Loucy (cell line): ENCODE data around the gene SND1.
A peak's percentile ranks its signal among the peaks of the same experiment; 100 is the strongest.

Experiments
- H2AFZ ChIP-seq: fragments of 200-600 bp; sonication (generic); 2 replicates; pipeline ENCODE4 v1.6.0; 2016; ENCODE audit warnings: antibody characterized with exemption, mild to moderate bottlenecking, low read length, moderate library complexity
- H3F3A ChIP-seq: fragments of 200-600 bp; 2 replicates; pipeline ENCODE4 v1.6.0; 2016; ENCODE audit warnings: antibody characterized with exemption, low read depth, mild to moderate bottlenecking
- H3K27me3 ChIP-seq: fragments of 200-600 bp; sonication (generic); 2 replicates; pipeline ENCODE4 v1.6.1; 2014; ENCODE audit warnings: low read length, mild to moderate bottlenecking; ENCODE audit not compliant: insufficient read depth, poor library complexity, severe bottlenecking
- H3K36me3 ChIP-seq: fragments of 200-600 bp; sonication (generic); 2 replicates; pipeline ENCODE4 v1.6.1; 2016; ENCODE audit warnings: low read length; ENCODE audit not compliant: insufficient read depth
- H3K4me1 ChIP-seq: fragments of 200-600 bp; sonication (generic); 2 replicates; pipeline ENCODE4 v1.5.1; 2014; ENCODE audit warnings: low read length, mild to moderate bottlenecking; ENCODE audit not compliant: insufficient read depth, poor library complexity, severe bottlenecking
- H3K4me2 ChIP-seq: fragments of 200-600 bp; sonication (generic); 2 replicates; pipeline ENCODE4 v1.6.0; 2014; ENCODE audit warnings: antibody characterized with exemption, low read length, low read depth, mild to moderate bottlenecking; ENCODE audit not compliant: poor library complexity, severe bottlenecking
- H3K4me3 ChIP-seq: fragments of 200-600 bp; sonication (generic); 2 replicates; pipeline ENCODE4 v1.5.1; 2014; ENCODE audit warnings: low read length, mild to moderate bottlenecking, mixed read lengths; ENCODE audit not compliant: poor library complexity, severe bottlenecking
- H3K79me2 ChIP-seq: fragments of 200-600 bp; sonication (generic); 2 replicates; pipeline ENCODE4 v1.6.1; 2014; ENCODE audit warnings: low read length; ENCODE audit not compliant: insufficient read depth
- H3K9ac ChIP-seq: fragments of 200-600 bp; sonication (generic); 2 replicates; pipeline ENCODE4 v1.6.0; 2014; ENCODE audit warnings: mild to moderate bottlenecking, low read depth, low read length, moderate library complexity; ENCODE audit not compliant: poor library complexity, severe bottlenecking
- H3K9me2 ChIP-seq: fragments of 200-600 bp; sonication (generic); replicated peaks from 2 replicates; pipeline ENCODE4 v1.6.1; 2016; ENCODE audit warnings: low read depth, low read length, mixed read lengths
- H3K9me3 ChIP-seq: fragments of 200-600 bp; sonication (generic); 2 replicates; pipeline ENCODE4 v1.6.1; 2014; ENCODE audit warnings: mild to moderate bottlenecking, antibody characterized with exemption, low read length, low read depth; ENCODE audit not compliant: insufficient read depth
- H4K20me1 ChIP-seq: fragments of 200-600 bp; sonication (generic); 2 replicates; pipeline ENCODE4 v1.6.0; 2014; ENCODE audit warnings: antibody characterized with exemption, low read length, mild to moderate bottlenecking; ENCODE audit not compliant: insufficient read depth, poor library complexity, severe bottlenecking
- EZH2phosphoT487 ChIP-seq: fragments of 200-600 bp; IDR thresholded peaks from 2 replicates; pipeline ENCODE4 v1.6.1; 2018; ENCODE audit warnings: antibody characterized with exemption, mild to moderate bottlenecking, moderate library complexity, borderline replicate concordance
- TF ChIP-seq, protein P1 (sequence below): fragments of 200-600 bp; sonication (generic); conservative IDR thresholded peaks from 2 replicates; pipeline ENCODE4 v1.5.1; 2014; ENCODE audit warnings: mild to moderate bottlenecking, antibody characterized with exemption, low read length

SND1 gene

GRCh38 chr7:127644484-127644883 is 7.5 kb upstream of the SND1 start:
- no peak for TF ChIP-seq EZH2phosphoT487
- TF ChIP-seq, protein P1, sequence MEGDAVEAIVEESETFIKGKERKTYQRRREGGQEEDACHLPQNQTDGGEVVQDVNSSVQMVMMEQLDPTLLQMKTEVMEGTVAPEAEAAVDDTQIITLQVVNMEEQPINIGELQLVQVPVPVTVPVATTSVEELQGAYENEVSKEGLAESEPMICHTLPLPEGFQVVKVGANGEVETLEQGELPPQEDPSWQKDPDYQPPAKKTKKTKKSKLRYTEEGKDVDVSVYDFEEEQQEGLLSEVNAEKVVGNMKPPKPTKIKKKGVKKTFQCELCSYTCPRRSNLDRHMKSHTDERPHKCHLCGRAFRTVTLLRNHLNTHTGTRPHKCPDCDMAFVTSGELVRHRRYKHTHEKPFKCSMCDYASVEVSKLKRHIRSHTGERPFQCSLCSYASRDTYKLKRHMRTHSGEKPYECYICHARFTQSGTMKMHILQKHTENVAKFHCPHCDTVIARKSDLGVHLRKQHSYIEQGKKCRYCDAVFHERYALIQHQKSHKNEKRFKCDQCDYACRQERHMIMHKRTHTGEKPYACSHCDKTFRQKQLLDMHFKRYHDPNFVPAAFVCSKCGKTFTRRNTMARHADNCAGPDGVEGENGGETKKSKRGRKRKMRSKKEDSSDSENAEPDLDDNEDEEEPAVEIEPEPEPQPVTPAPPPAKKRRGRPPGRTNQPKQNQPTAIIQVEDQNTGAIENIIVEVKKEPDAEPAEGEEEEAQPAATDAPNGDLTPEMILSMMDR, result no peak
- Histone ChIP-seq H3K9me3 (no peaks in the 10 kb centered on the region), H3K4me1 (no peaks in the 10 kb centered on the region), H2AFZ (no peak overlapping the region), H4K20me1 (no peaks in the 10 kb centered on the region), H3F3A (no peaks in the 10 kb centered on the region), H3K4me2 (no peak overlapping the region), H3K9me2 (no peaks in the 10 kb centered on the region), H3K9ac (no peak overlapping the region), H3K36me3 (no peaks in the 10 kb centered on the region), H3K79me2 (no peaks in the 10 kb centered on the region), H3K4me3 (no peak overlapping the region), H3K27me3 (no peaks in the 10 kb centered on the region)

- H3K4me2 ChIP-seq, result no peak overlapping the region
- no peak overlapping the region for H2AFZ ChIP-seq
- no peaks in the 10 kb centered on the region for H3F3A ChIP-seq
- peaks cover 8% of the 10 kb centered on the region for H3K4me1 ChIP-seq
- no peaks in the 10 kb centered on the region for H3K9me3 ChIP-seq
- H4K20me1 ChIP-seq, result peaks cover 4% of the 10 kb centered on the region
- no peak overlapping the region for H3K4me3 ChIP-seq
- H3K27me3 ChIP-seq, result no peaks in the 10 kb centered on the region
- H3K79me2 ChIP-seq, result peaks cover 5% of the 10 kb centered on the region
- no peaks in the 10 kb centered on the region for H3K9me2 ChIP-seq
- H3K9ac ChIP-seq, result no peak overlapping the region
- H3K36me3 ChIP-seq, result no peaks in the 10 kb centered on the region
- no peak for TF ChIP-seq EZH2phosphoT487
- TF ChIP-seq, protein P1, result no peak
These were observed 4.4 kb upstream of the SND1 start for GRCh38 chr7:127647636-127648035.

DNA sequence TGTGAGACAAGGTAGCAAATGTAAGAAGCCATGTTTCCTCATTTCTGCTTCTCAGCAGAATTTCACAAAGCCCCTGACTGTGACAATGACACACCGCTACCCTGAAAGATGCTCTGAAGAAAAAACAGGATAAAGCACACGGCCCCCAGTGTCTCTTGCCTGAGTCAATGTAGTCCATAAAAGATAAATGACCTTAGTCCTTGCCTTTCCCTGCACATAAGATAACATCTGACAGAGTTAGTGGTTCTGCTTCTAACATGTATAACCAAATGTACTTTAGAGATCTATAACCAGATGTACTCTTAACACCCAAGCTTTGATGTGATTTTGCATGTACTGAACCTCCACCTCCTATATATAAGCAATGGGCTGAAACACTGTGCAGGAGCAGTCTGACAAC is 3.0 kb upstream of the SND1 start:
- Histone ChIP-seq H3K79me2 (peaks cover 19% of the 10 kb centered on the region), H3K9me3 (no peaks in the 10 kb centered on the region), H3K36me3 (no peaks in the 10 kb centered on the region), H3K9ac (no peak overlapping the region), H2AFZ (no peak overlapping the region), H3K27me3 (no peaks in the 10 kb centered on the region), H4K20me1 (peaks cover 17% of the 10 kb centered on the region), H3K4me1 (peaks cover 21% of the 10 kb centered on the region), H3K4me2 (no peak overlapping the region), H3F3A (no peaks in the 10 kb centered on the region), H3K9me2 (no peaks in the 10 kb centered on the region), H3K4me3 (no peak overlapping the region)
- no peak for TF ChIP-seq EZH2phosphoT487

DNA sequence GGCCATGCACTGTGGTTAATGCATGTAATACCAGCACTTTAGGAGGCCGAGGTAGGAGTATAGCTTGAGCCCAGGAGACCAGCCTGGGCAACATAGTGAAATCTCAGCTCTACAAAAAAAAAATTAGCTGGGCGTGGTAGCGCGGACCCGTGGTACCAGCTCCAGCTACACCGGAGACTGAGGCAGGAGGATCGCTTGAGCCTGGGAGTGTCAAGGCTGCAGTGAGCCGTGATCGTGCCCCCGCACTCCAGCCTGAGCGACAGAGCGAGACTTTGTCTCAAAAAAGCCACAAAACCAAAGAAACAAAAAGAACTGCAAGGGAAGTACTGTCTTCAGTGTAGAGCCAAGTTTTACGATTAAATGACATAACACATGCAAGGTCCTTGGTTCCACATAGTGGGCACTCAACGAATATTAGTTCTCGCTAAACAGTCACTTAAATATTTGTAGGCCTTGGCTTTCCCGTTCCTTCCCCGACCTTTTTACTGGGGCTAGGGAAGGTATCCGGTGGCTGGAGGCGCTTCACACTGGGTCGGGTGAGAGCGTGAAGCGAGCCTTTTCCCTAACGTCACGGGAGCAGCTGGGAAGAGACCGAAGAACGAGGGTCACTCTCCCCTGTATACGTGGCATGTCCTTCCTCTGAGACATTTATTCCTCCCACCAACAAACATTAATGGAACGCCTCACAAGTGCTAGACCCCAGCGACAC is 993 bp upstream of the SND1 start:
- Histone ChIP-seq H3K9me2 (no peaks in the 10 kb centered on the region), H3K36me3 (no peaks in the 10 kb centered on the region), H3K4me3 (peak overlapping the region; percentile 88), H3F3A (no peaks in the 10 kb centered on the region), H4K20me1 (peaks cover 36% of the 10 kb centered on the region), H3K4me2 (peak overlapping the region; percentile 86), H3K79me2 (peaks cover 39% of the 10 kb centered on the region), H3K27me3 (no peaks in the 10 kb centered on the region), H3K4me1 (peaks cover 41% of the 10 kb centered on the region), H2AFZ (peak overlapping the region; percentile 93), H3K9ac (peak overlapping the region; percentile 75), H3K9me3 (no peaks in the 10 kb centered on the region)
- no peak for TF ChIP-seq EZH2phosphoT487
- TF ChIP-seq, protein P1, result no peak
